Cardiac muscle cell (in vitro differentiated cells and primary cell): ENCODE measurements around the gene SGMS1. TPM values are rescaled to one million over a fixed set of nuclear protein-coding genes. Genes with fewer than 3 reads are reported as not detected.
A peak's percentile ranks its signal among the peaks of the same experiment; 100 is the strongest.
"Not testable (repeated sequence)": the region's sequence is repeated elsewhere in the genome, so short reads cannot be mapped to it uniquely, and the experiment has no call there.

ENCODE experiments used
- DNase-seq, 2 donors: peaks; one replicate each; pipeline versions ENCODE4 v3.0.0 to v3.0.0-alpha.2; 2010 to 2017; ENCODE audit warnings: low read depth in 1 of 2, low spot score in 1 of 2
- H3K27ac ChIP-seq: fragments of 200-600 bp; sonication (generic); 2 replicates; pipeline ENCODE4 v1.5.1; 2016
- H3K27me3 ChIP-seq: fragments of 200-600 bp; sonication (generic); 2 replicates; pipeline ENCODE4 v1.6.0; 2016; ENCODE audit warnings: control low read depth
- H3K36me3 ChIP-seq: fragments of 200-600 bp; sonication (generic); 2 replicates; pipeline ENCODE4 v1.5.1; 2016; ENCODE audit warnings: control low read depth
- H3K4me1 ChIP-seq: fragments of 200-600 bp; sonication (generic); 2 replicates; pipeline ENCODE4 v1.8.1; 2017; ENCODE audit warnings: low read depth, mild to moderate bottlenecking, mixed run types
- H3K4me3 ChIP-seq: fragments of 200-600 bp; sonication (generic); 2 replicates; pipeline ENCODE4 v1.5.1; 2016; ENCODE audit warnings: mild to moderate bottlenecking
- H3K9me3 ChIP-seq: fragments of 200-600 bp; sonication (generic); 2 replicates; pipeline ENCODE4 v1.5.1; 2017; ENCODE audit warnings: low read depth, mild to moderate bottlenecking, control low read depth
- polyA plus RNA-seq: library from polyadenylated mRNA; unstranded; fragments of >200 nt; fragmentation: Nextera tagmentation; extraction: Ambion mirVana; gene quantifications from 2 replicates; pipeline ENCODE4 v1.2.1, GENCODE V29; 2016
- total RNA-seq: library from RNA; depleted of rRNA; stranded (reverse); fragments of >200 nt; gene quantifications from 2 replicates; pipeline ENCODE4 v1.2.3, GENCODE V29; 2016
- TF ChIP-seq, protein P1 (sequence below): IDR thresholded peaks from 2 replicates; pipeline ENCODE4 v1.5.1; 2012; ENCODE audit warnings: low read depth, mild to moderate bottlenecking, low read length

Gene SGMS1
- total and polyA plus RNA-seq, 2 experiments from 2014 or later, result 12.1 to 41.6 TPM

DNA sequence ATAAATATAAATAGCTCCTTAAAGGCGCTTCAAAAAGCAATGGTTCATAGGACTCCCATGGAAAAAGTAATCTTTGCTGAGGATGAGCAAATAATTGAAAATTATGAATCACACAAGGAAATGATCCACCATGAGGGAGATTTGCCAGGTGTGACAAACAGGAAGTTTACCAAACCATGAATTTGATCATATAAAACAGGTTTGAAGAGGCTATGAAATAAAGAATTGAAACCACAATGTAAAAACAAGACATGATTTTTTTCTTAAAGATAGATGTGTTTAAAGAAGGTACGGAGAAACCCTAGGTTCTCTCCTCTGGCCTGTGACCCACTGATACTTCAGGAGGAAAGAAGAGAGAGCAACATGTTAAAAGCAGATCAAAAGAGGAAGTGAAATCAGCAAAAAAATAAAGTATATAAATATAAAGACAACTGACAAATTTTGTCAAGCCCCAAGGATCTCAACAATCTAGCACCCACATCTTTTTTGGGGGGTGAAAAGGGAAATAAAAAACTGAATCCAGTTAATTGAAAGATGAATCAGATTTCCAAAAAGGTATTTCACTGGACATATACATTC is 261.1 kb downstream of the SGMS1 start:
- Histone ChIP-seq H3K27me3 (no peaks in the 10 kb centered on the region), H3K4me3 (no peak overlapping the region), H3K36me3 (no peaks in the 10 kb centered on the region), H3K27ac (no peak overlapping the region), H3K9me3 (no peaks in the 10 kb centered on the region), H3K4me1 (no peaks in the 10 kb centered on the region)
- TF ChIP-seq, protein P1, sequence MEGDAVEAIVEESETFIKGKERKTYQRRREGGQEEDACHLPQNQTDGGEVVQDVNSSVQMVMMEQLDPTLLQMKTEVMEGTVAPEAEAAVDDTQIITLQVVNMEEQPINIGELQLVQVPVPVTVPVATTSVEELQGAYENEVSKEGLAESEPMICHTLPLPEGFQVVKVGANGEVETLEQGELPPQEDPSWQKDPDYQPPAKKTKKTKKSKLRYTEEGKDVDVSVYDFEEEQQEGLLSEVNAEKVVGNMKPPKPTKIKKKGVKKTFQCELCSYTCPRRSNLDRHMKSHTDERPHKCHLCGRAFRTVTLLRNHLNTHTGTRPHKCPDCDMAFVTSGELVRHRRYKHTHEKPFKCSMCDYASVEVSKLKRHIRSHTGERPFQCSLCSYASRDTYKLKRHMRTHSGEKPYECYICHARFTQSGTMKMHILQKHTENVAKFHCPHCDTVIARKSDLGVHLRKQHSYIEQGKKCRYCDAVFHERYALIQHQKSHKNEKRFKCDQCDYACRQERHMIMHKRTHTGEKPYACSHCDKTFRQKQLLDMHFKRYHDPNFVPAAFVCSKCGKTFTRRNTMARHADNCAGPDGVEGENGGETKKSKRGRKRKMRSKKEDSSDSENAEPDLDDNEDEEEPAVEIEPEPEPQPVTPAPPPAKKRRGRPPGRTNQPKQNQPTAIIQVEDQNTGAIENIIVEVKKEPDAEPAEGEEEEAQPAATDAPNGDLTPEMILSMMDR, result no peak
- no peak for DNase-seq

DNA sequence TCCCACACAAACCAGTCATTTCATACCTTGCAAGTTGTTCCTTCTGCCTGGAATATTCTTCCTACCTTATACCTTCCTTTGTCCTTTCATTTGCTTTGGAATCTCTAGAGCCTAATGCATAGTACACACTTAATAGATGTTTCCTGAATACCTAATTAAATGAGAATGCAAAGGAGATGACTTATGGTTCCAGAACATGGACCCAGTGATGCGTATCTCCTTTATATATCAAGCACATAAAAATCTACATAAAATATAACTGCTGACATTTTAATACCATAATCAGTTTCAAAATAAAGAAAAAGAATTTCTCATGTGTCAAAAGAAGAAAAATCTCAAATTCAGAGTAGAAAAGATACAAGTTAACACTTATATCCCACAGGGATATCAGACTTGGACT is 261.8 kb downstream of the SGMS1 start:
- no peak overlapping the region for H3K4me3 ChIP-seq
- no peaks in the 10 kb centered on the region for H3K27me3 ChIP-seq
- H3K9me3 ChIP-seq, result no peaks in the 10 kb centered on the region
- TF ChIP-seq, protein P1, result no peak
- no peak for DNase-seq
- H3K36me3 ChIP-seq, result no peaks in the 10 kb centered on the region
- no peaks in the 10 kb centered on the region for H3K4me1 ChIP-seq
- H3K27ac ChIP-seq, result no peak overlapping the region

DNA sequence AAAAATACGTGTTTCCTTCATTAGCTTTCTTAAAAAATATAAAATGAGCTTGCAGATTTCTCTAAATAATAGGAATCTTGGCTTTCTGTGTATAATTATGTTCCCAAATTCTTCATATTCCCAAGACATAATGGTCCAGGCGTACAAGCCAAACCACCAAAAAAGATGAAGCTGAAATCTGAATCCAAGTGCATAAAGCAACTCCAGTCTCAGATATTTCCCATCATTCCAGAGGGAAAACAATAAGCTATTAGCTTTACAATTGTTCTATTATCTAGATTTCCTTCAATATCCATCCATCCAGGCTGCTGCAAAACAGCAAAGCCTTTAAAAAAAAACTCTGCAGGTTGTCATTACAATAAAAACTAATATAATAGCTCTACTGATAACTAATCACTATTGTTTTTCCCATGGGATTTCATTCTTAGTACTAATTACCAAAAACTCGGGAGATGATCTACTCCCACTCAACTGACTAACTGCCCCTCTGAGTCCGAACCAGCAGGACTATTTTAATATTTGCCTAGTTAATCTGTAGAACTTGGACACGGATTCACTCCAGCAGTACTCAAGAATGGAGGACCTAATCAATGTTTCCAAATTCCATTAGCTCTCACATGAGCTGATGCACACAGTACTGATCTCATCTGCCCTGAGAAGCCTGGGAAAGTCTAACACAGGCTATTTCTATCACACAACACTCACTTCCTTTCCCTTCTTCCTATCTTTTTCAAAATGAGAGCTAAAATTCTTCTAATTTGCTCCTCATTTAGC is 263.5 kb downstream of the SGMS1 start:
- Histone ChIP-seq H3K27ac (no peak overlapping the region), H3K27me3 (no peaks in the 10 kb centered on the region), H3K4me3 (no peak overlapping the region), H3K9me3 (no peaks in the 10 kb centered on the region), H3K4me1 (no peaks in the 10 kb centered on the region), H3K36me3 (no peaks in the 10 kb centered on the region)
- peak in 1 of 2 donors; percentile 17 for DNase-seq
- TF ChIP-seq, protein P1, result no peak

DNA sequence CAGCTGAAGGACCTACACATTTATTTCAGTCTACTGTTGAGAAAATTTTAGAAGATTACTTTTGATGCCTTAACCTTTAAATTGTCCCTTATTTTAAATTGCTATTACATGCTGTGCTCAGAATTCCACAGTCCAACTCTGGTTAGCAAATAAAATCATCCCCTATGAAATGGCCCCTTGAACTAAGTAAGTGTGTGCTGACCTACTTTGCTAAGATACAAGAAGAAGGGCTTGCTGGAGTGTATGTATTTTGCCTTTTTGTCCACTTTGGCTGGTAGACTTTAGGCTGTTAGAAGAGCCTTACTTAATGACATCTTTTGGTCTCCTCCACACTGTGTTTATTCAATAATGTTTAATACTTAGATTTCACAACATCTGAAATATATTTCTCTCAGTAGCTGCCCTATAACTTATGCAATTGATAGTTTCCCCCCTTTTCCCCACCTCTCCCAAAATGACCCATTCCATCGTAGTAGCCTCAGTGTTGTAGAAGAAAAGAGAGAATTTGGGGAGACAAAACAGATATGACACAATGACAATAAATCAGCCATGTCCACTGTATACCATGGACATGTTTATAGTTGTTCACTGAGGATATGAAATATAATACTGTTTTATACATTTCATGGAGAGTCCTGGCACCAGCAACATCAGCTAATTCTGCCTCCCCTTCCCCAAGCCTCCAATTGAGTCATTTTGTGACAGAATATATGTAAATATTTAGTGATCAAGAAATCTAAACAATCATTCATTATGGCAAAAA is 264.6 kb downstream of the SGMS1 start:
- H3K36me3 ChIP-seq, result no peaks in the 10 kb centered on the region
- TF ChIP-seq, protein P1, result no peak
- no peak for DNase-seq
- H3K27ac ChIP-seq, result no peak overlapping the region
- H3K4me1 ChIP-seq, result no peaks in the 10 kb centered on the region
- no peaks in the 10 kb centered on the region for H3K27me3 ChIP-seq
- H3K4me3 ChIP-seq, result no peak overlapping the region
- no peaks in the 10 kb centered on the region for H3K9me3 ChIP-seq

DNA sequence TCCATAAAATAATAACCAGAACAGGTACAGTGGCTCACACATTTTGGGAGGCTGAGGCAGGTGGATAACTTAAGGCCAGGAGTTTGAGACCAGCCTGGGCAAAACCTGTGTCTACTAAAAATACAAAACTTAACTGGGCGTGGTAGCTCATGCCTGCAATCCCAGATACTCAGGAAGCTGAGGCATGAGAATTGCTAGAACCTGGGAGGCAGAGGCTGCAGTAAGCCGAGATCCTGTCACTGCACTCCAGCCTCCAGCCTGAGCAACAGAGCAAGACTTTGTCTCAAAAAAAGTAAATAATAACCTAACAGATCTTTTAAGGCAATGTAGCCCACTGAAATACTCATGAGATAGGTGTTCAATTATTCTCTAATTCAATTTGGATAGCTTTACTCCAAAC is 265.3 kb downstream of the SGMS1 start:
- Histone ChIP-seq H3K4me1 (no peaks in the 10 kb centered on the region), H3K27me3 (no peaks in the 10 kb centered on the region), H3K9me3 (no peaks in the 10 kb centered on the region), H3K4me3 (no peak overlapping the region), H3K27ac (no peak overlapping the region), H3K36me3 (no peaks in the 10 kb centered on the region)
- DNase-seq, result no peak
- TF ChIP-seq, protein P1, result no peak

DNA sequence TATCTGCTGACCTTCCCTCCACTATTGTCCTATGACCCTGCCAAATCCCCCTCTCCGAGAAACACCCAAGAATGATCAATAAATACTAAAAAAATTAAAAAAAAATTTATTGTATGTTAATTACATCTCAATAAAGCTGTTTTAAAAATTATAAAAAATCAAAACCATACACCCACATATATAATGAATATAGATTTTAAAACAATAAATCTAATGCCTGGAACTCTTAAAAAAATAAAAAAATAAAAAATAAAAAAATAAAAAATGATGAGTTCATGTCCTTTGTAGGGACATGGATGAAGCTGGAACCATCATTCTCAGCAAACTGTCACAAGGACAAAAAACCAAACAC is 267.3 kb downstream of the SGMS1 start:
- DNase-seq, H3K4me1 ChIP-seq, H3K9me3 ChIP-seq, H3K27me3 ChIP-seq, H3K27ac ChIP-seq, H3K4me3 ChIP-seq, H3K36me3 ChIP-seq: not testable (repeated sequence)

DNA sequence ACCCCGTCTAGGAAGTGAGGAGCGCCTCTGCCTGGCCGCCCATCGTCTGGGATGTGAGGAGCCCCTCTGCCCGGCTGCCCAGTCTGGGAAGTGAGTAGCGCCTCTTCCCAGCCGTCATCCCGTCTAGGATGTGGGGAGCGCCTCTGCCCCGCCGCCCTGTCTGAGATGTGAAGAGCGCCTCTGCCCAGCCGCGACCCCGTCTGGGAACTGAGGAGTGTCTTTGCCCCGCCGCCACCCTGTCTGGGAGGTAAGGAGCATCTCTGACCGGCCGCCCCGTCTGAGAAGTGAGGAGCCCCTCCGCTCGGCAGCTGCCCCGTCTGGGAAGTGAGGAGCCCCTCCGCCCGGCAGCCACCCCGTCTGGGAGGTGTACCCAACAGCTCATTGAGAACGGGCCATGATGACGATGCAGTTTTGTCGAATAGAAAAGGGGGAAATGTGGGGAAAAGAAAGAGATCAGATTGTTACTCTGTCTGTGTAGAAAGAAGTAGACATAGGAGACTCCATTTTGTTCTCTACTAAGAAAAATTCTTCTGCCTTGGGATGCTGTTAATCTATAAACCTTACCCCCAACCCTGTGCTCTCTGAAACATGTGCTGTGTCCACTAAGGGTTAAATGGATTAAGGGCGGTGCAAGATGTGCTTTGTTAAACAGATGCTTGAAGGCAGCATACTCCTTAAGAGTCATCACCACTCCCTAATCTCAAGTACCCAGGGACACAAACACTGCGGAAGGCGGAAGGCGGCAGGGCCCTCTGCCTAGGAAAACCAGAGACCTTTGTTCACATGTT is 267.9 kb downstream of the SGMS1 start:
- not testable (repeated sequence) for H3K27me3 ChIP-seq, H3K36me3 ChIP-seq, H3K4me1 ChIP-seq, H3K4me3 ChIP-seq, H3K9me3 ChIP-seq, DNase-seq, H3K27ac ChIP-seq
